GM19193 (cell line): ENCODE data around the gene TAF6.

ENCODE experiments used
- POLR2A ChIP-seq: IDR thresholded peaks from 4 replicates; pipeline ENCODE4 v1.6.1; 2011; ENCODE audit not compliant: insufficient read depth, insufficient read length; ENCODE audit errors: extremely low read depth

The TAF6 gene

DNA sequence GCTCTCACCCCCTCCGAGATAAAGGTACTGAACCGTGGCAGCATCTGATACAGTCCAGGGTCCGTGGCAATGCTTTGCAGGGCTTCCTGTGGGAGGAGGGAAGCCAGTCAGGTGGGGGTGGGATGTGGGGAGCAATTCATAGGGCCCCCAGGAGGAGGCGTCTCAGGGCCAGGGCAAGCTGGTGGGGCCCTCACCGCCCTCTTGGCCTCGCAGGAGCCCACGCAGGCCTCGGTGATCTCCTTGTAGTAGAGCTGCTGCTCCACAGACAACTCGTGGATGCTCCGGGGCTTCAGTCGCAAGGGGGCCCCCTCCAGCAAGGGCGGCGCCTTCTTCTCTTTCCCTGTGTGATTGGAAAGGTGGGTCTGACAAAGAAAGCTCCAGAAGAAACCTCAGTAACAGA lies 7.2 kb downstream of the TAF6 start:
- no peak for TF ChIP-seq POLR2A

DNA sequence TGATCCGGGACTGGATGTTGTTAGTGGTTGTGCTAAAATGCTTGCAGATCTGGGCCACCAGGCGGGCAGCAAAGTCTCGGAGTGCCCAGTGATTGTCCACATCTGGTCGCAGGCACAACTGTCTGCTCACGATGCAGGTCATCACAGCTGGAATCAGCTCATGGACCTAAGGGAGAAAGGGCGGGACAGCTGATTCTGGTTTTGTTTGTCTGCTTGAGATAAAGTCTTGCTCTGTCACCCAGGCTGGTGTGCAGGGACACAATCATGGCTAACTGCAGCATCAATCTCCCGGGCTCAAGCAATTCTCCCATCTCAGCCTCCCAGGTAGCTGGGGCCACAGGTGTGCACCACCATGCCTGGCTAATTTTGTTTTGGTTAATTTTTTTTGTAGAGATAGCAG lies 8.0 kb downstream of the TAF6 start:
- TF ChIP-seq POLR2A: no peak

GRCh38 chr7:100109521-100110163 lies 9.5 kb downstream of the TAF6 start:
- no peak for TF ChIP-seq POLR2A

DNA sequence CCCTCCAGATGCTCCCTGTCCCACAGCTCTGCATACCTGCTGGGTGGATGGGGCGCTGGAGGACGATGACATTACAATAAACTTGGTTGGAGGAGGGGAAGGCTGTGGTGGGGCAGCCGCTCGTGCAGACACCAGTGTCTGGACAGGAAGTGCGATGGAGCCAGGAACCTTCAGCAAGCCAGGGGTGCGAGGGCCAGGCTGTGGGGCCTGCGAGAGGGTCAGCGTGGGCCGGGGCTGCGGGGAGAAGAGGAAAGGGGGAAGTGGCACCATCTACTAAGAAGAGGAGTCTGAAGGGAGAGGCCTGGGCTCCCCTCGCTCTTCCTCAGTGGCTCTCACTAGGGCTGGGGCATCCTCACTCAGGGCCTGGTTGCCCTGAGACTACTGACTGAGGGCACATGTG lies 11.3 kb downstream of the TAF6 start:
- no peak for TF ChIP-seq POLR2A

DNA sequence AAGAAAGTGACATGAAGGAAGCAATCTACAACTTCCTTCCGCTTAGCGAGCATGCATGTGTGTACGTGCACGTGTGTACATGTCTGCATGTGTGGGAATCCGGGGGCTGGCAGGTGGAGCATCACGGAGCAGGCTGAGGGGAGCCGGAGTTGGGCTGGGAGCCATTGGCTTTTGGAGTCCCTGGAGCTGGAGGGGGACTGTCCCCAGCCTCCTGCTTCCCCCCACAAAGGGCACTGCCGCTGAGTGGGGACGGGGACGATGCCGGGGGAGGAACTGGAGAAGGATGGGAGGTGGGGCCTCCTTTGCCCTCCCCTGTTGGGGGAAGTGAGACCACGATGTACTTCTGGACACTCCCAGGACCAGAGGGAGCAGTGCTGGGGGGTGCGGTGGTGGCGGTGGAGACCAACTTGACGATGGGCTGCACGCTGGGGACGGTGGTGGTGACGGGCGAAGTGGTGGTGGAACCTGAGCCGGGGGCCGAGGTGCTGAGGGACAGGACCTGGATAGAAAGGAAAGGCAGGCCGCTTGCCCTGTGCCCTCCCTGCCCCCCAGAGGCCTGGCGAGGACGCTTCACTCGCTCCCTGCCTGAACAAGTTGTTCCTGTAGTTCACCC lies 11.9 kb downstream of the TAF6 start:
- TF ChIP-seq POLR2A: no peak

GRCh38 chr7:100106633-100107032 lies 12.5 kb downstream of the TAF6 start:
- no peak for TF ChIP-seq POLR2A

DNA sequence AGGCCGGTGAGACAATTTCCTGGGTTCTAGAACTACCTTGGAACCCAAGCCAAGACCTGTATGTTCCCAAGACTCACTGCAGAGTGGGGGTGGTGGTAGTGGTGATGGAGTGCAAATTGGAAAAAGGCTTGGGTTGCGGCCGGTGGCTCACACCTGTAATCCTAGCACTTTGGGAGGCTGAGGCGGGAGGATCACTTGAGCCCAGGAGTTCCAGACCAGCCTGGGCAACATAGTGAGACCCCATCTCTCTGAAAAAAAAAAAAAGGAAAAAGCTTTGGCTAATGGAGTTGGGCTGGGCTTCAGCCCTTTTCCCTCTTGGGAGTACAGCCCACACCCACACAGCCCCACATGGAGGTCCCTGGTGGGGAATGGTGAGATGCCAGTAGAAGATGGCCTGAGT lies 13.6 kb downstream of the TAF6 start:
- no peak for TF ChIP-seq POLR2A

GRCh38 chr7:100102950-100103840 lies 16.0 kb downstream of the TAF6 start:
- TF ChIP-seq POLR2A: no peak

- TF ChIP-seq POLR2A: peak; percentile 79
These were observed 17.9 kb downstream of the TAF6 start, which contains the start of the genes AP4M1 and MCM7 for GRCh38 chr7:100101016-100101862. Gene AP4M1, plus strand, starts transcription at chr7:100101643. Its CDS starts 72 bp downstream, at chr7:100101715. Gene MCM7, minus strand, starts transcription at chr7:100101397. Its CDS starts 103 bp downstream, at chr7:100101294.

DNA sequence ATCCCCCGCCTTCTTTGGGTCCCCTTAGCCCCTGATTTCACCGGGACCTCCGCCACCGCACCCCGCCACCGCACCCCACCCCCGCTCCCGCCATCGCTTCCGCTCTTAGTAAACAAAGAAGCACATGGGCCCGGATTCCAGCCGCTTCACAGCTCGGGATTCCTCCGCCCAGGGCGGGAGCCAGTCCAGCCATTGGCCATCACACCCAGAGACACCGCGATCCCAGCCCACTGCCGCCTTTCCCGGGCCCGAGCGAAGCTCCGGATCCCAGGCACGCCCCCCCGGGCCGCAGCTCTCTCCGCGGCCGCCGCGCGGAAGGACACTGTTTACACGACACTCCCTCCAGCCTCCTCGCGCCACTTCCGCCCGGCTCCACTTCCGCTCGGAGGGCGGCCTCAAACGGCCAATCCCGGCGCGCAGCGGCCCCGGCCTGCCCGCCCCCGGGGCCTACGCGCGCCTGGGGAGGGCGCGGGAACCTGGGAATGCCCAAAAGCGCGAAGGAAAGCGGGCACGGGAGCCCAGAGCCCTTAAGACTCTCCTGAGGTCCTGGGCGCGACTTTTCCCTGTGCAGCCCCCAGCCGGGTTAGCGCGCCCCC lies 18.6 kb downstream of the TAF6 start:
- TF ChIP-seq POLR2A: no peak

DNA sequence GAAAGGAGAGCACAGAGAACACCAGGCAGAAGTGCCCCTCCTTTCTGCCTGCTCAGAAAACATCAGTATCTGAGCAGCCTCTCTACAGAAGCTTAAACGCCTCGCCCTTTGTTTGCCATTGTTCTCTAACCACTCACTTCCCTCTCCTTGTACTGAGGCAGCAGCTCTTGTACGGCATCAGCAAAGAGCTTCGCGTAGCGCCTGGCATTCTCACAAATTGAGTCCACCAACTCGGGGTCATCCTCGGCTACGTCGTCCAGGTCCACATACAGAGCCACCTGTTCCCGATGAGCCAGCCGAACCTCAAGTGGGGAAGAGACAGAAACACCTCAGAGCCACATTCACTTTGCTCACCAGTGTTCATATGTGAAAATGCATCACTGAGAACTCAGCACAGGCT lies 19.7 kb downstream of the TAF6 start:
- TF ChIP-seq POLR2A: no peak

GRCh38 chr7:100098913-100099312 lies 20.2 kb downstream of the TAF6 start:
- TF ChIP-seq POLR2A: no peak

DNA sequence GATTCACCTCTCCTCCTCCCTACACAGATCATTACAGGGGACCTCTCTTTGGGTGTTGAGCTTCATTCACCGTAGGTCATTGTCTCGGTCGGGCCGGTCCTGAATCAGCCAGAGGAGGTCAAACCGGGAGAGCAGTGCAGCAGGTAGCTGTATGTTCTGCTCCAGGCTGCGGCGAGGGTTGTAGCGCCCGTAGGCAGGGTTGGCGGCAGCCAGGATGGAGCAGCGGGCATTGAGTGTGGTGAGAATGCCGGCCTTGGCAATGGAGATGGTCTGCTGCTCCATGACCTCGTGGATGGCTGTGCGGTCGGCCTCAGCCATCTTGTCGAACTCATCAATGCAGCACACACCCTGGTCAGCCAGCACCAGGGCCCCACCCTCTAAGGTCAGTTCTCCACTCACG lies 23.5 kb downstream of the TAF6 start:
- TF ChIP-seq POLR2A: no peak

GRCh38 chr7:100095289-100095688 lies 23.9 kb downstream of the TAF6 start:
- no peak for TF ChIP-seq POLR2A
